ENCODE measurements around the gene FUOM. TPM values are rescaled to one million over a fixed set of nuclear protein-coding genes. Genes with fewer than 3 reads are reported as not detected.

FUOM gene
- total RNA-seq, 1 experiment from 2014 or later: 41.8 TPM

DNA sequence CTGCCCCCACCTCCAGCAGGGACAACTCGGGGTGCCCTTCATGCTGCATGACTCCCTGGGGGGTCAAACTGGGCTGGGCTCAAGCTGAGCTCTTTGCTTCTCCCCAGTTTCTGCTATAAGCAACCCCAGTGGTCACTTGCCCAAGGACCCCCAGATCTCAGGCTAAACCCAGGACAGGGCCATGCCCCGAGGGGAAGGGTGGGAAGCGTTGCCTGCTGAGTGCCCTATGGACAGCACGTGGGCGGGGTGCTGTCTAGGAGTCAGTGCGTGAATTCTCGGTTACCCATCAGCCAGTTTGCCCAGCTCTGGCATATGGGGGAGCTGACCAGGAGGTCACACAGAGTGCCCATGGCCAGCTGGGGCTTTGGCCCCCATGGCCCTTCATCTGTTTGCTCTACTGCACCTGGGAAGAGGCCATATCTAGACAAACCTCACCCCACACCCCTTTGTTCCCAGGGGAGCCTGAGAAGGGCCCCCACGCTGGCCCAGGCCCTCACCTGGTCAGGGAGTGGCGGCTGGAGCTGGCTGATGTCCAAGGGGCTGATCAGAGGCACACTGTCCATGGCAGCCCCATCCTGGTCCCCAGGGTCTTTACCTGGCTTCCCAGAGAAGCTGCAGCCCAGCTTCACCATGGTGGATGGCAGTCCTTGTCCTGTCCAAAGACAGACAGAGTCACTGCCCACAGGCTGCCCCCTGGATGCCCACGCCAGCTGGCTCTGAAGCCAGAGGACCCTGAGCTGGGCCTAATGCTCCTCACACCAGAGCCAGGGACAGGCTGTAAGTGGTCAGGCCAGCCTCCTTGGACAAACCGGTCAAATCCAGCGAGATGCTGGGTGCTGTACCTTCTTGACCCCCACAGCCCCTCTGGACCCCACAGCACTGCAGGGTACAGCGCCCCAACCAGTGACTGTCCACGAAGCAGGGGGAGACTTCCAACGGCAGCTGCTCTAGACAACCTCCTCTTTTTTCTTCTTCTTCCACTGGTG lies 29.2 kb downstream of the FUOM start:
- Histone ChIP-seq H3K23ac (ENCODE audit: insufficient read length, low read depth, low read length) (no peak overlapping the region), H4K5ac (ENCODE audit: insufficient read length, low read depth, low read length) (no peak overlapping the region), H2BK120ac (ENCODE audit: low read depth, low read length, poor library complexity, severe bottlenecking) (no peak overlapping the region), H3K79me2 (ENCODE audit: insufficient read depth, low read length) (no peaks in the 10 kb centered on the region), H2AK5ac (ENCODE audit: insufficient read length, low read length) (no peak overlapping the region), H3K27ac (ENCODE audit: insufficient read length, low read depth, low read length) (no peak overlapping the region), H2BK12ac (ENCODE audit: insufficient read length, low read depth, low read length) (no peak overlapping the region), H2BK15ac (ENCODE audit: low read depth, low read length) (no peak overlapping the region), H4K20me1 (ENCODE audit: control insufficient read depth, insufficient read depth, insufficient read length) (no peaks in the 10 kb centered on the region), H3K4me2 (ENCODE audit: insufficient read depth, insufficient read length, low read length) (no peak overlapping the region), H3K23me2 (ENCODE audit: insufficient read length, low read depth, low read length, poor library complexity, severe bottlenecking) (peaks cover 19% of the 10 kb centered on the region), H3K56ac (ENCODE audit: insufficient read length, low read depth, low read length) (no peak overlapping the region), H3K14ac (ENCODE audit: insufficient read depth, low read length) (no peak overlapping the region; the same call in 1 of the 2 replicates), H2BK5ac (ENCODE audit: insufficient read length, low read length) (no peak overlapping the region), H3K18ac (ENCODE audit: insufficient read length, low read depth, low read length) (no peak overlapping the region), H3K4ac (ENCODE audit: low read depth, low read length) (no peak overlapping the region), H2BK20ac (ENCODE audit: low read depth, low read length, poor library complexity, severe bottlenecking) (no peak overlapping the region), H3T11ph (ENCODE audit: low read length) (no peak overlapping the region), H3K9me3 (ENCODE audit: control insufficient read depth, low read depth, low read length) (no peaks in the 10 kb centered on the region), H3K4me1 (ENCODE audit: insufficient read depth, low read length) (no peaks in the 10 kb centered on the region; the same call in 1 of the 2 replicates), H4K91ac (ENCODE audit: insufficient read length, low read depth, low read length) (no peak overlapping the region), H3K9ac (ENCODE audit: extremely low read depth, insufficient read length, low read length) (no peak overlapping the region), H3K79me1 (ENCODE audit: insufficient read depth, low read depth, low read length, poor library complexity, severe bottlenecking) (no peaks in the 10 kb centered on the region), H4K8ac (replicated peaks; ENCODE audit: insufficient read length, low read depth, low read length) (no peak overlapping the region), H2AFZ (ENCODE audit: low read length) (no peak overlapping the region), H3K27me3 (ENCODE audit: insufficient read depth, low read length) (peaks cover 25% of the 10 kb centered on the region; the same call in 1 of the 2 replicates)
- Mint-ChIP-seq H3K4me1 (peaks cover 14 to 28% of the 10 kb centered on the region in 2 experiments), H3K36me3 (ENCODE audit: insufficient read depth in 1 of 3, low read depth in 3 of 3) (no peaks in the 10 kb centered on the region; a peak in 1 of 7 replicates), H3K9me3 (peaks cover 11% of the 10 kb centered on the region in 2 experiments), H3K4me3 (no peak overlapping the region), H3K27ac (no peak overlapping the region), H3K27me3 (ENCODE audit: low read depth) (peaks cover 87% of the 10 kb centered on the region)
- TF ChIP-seq, protein P1, sequence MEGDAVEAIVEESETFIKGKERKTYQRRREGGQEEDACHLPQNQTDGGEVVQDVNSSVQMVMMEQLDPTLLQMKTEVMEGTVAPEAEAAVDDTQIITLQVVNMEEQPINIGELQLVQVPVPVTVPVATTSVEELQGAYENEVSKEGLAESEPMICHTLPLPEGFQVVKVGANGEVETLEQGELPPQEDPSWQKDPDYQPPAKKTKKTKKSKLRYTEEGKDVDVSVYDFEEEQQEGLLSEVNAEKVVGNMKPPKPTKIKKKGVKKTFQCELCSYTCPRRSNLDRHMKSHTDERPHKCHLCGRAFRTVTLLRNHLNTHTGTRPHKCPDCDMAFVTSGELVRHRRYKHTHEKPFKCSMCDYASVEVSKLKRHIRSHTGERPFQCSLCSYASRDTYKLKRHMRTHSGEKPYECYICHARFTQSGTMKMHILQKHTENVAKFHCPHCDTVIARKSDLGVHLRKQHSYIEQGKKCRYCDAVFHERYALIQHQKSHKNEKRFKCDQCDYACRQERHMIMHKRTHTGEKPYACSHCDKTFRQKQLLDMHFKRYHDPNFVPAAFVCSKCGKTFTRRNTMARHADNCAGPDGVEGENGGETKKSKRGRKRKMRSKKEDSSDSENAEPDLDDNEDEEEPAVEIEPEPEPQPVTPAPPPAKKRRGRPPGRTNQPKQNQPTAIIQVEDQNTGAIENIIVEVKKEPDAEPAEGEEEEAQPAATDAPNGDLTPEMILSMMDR (conservative IDR thresholded peaks at IDR 0.05): no peak
- WGBS (ENCODE audit: extremely low coverage, insufficient read length, low lambda C conversion rate): no CpG with 5 or more reads among the region's 15 CpGs
- no peak for DNase-seq
